ENCODE measurements around the gene IL13. TPM values are rescaled to one million over a fixed set of nuclear protein-coding genes. Genes with fewer than 3 reads are reported as not detected.

The IL13 gene
- total RNA-seq, 4 donors from 2014 or later, result 0.80 to 1.4 TPM; not detected in 2

- no peak overlapping the region for H3K4me3 ChIP-seq
- H3K9me3 ChIP-seq, result no peaks in the 10 kb centered on the region
- peaks cover 12% of the 10 kb centered on the region for H3K4me1 ChIP-seq
- TF ChIP-seq POLR2A (IDR thresholded peaks at IDR 0.05), result no peak
- no peak for TF ChIP-seq EP300 (IDR thresholded peaks at IDR 0.05)
- TF ChIP-seq POLR2AphosphoS5 (IDR thresholded peaks at IDR 0.05), result no peak
- TF ChIP-seq, protein P1, sequence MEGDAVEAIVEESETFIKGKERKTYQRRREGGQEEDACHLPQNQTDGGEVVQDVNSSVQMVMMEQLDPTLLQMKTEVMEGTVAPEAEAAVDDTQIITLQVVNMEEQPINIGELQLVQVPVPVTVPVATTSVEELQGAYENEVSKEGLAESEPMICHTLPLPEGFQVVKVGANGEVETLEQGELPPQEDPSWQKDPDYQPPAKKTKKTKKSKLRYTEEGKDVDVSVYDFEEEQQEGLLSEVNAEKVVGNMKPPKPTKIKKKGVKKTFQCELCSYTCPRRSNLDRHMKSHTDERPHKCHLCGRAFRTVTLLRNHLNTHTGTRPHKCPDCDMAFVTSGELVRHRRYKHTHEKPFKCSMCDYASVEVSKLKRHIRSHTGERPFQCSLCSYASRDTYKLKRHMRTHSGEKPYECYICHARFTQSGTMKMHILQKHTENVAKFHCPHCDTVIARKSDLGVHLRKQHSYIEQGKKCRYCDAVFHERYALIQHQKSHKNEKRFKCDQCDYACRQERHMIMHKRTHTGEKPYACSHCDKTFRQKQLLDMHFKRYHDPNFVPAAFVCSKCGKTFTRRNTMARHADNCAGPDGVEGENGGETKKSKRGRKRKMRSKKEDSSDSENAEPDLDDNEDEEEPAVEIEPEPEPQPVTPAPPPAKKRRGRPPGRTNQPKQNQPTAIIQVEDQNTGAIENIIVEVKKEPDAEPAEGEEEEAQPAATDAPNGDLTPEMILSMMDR (IDR thresholded peaks at IDR 0.05), result no peak
- no peaks in the 10 kb centered on the region for H3K36me3 ChIP-seq
- H3K27ac ChIP-seq, result no peak overlapping the region
- 100% methylated on average over 1 of the region's 1 CpG for WGBS
- no peak for DNase-seq (ENCODE audit: low spot score in 2 of 2)
- H3K27me3 ChIP-seq, result no peaks in the 10 kb centered on the region
Measured at GRCh38 chr5:132678735-132679134, 20.8 kb downstream of the IL13 start.

GRCh38 chr5:132679166-132679565, 21.2 kb downstream of the IL13 start:
- DNase-seq (ENCODE audit: low spot score in 2 of 2), result no peak
- Histone ChIP-seq H3K27me3 (no peaks in the 10 kb centered on the region), H3K36me3 (no peaks in the 10 kb centered on the region), H3K9me3 (no peaks in the 10 kb centered on the region), H3K4me3 (no peak overlapping the region), H3K4me1 (peaks cover 9% of the 10 kb centered on the region), H3K27ac (no peak overlapping the region)
- WGBS, result 94% methylated on average over 7 of the region's 7 CpGs
- no peak for TF ChIP-seq POLR2AphosphoS5 (IDR thresholded peaks at IDR 0.05)
- TF ChIP-seq, protein P1 (IDR thresholded peaks at IDR 0.05), result no peak
- no peak for TF ChIP-seq POLR2A (IDR thresholded peaks at IDR 0.05)
- no peak for TF ChIP-seq EP300 (IDR thresholded peaks at IDR 0.05)

- Histone ChIP-seq H3K4me3 (no peak overlapping the region), H3K4me1 (peaks cover 2% of the 10 kb centered on the region), H3K36me3 (no peaks in the 10 kb centered on the region), H3K9me3 (no peaks in the 10 kb centered on the region), H3K27ac (no peak overlapping the region), H3K27me3 (no peaks in the 10 kb centered on the region)
- TF ChIP-seq POLR2AphosphoS5 (IDR thresholded peaks at IDR 0.05) (no peak), EP300 (IDR thresholded peaks at IDR 0.05) (no peak), POLR2A (IDR thresholded peaks at IDR 0.05) (no peak)
- TF ChIP-seq, protein P1 (IDR thresholded peaks at IDR 0.05), result no peak
- DNase-seq (ENCODE audit: low spot score in 2 of 2), result no peak
- 96% methylated on average over 6 of the region's 15 CpGs for WGBS
Measured at GRCh38 chr5:132679717-132680380, 21.9 kb downstream of the IL13 start.

GRCh38 chr5:132680780-132681475, 23.0 kb downstream of the IL13 start:
- no peaks in the 10 kb centered on the region for H3K27me3 ChIP-seq
- TF ChIP-seq EP300 (IDR thresholded peaks at IDR 0.05), result no peak
- no peak for TF ChIP-seq POLR2AphosphoS5 (IDR thresholded peaks at IDR 0.05)
- TF ChIP-seq POLR2A (IDR thresholded peaks at IDR 0.05), result no peak
- TF ChIP-seq, protein P1 (IDR thresholded peaks at IDR 0.05), result no peak
- H3K36me3 ChIP-seq, result no peaks in the 10 kb centered on the region
- no peak overlapping the region for H3K27ac ChIP-seq
- DNase-seq (ENCODE audit: low spot score in 2 of 2), result no peak
- no peak overlapping the region for H3K4me3 ChIP-seq
- no peaks in the 10 kb centered on the region for H3K9me3 ChIP-seq
- WGBS, result 76% methylated on average over 7 of the region's 8 CpGs
- no peaks in the 10 kb centered on the region for H3K4me1 ChIP-seq

- Histone ChIP-seq H3K9me3 (no peaks in the 10 kb centered on the region), H3K27ac (no peak overlapping the region), H3K4me1 (no peaks in the 10 kb centered on the region), H3K4me3 (no peak overlapping the region), H3K27me3 (no peaks in the 10 kb centered on the region), H3K36me3 (no peaks in the 10 kb centered on the region)
- TF ChIP-seq POLR2AphosphoS5 (IDR thresholded peaks at IDR 0.05) (no peak), EP300 (IDR thresholded peaks at IDR 0.05) (no peak), POLR2A (IDR thresholded peaks at IDR 0.05) (no peak)
- TF ChIP-seq, protein P1 (IDR thresholded peaks at IDR 0.05), result no peak
- WGBS, result 89% methylated on average over 2 of the region's 2 CpGs
- no peak for DNase-seq (ENCODE audit: low spot score in 2 of 2)
Measured at GRCh38 chr5:132681476-132681831, 23.5 kb downstream of the IL13 start.
